Lower leg skin (tissue), 4 donors: Measurements from ENCODE around the gene EPHB3. TPM values are rescaled to one million over a fixed set of nuclear protein-coding genes. Genes with fewer than 3 reads are reported as not detected.

Source experiments
- DNase-seq, 2 donors: peaks; one replicate each; pipeline ENCODE4 v3.0.0-alpha.2; 2019; ENCODE audit warnings: low spot score in 2 of 2
- H3K4me3 ChIP-seq: fragments of 200-600 bp; sonication (generic); 2 replicates; pipeline ENCODE4 v1.5.1; 2017; ENCODE audit warnings: mild to moderate bottlenecking, low read depth; ENCODE audit not compliant: poor library complexity, severe bottlenecking
- CTCF ChIP-seq, 3 donors: fragments of 450-650 bp; IDR thresholded peaks; one replicate each; pipeline ENCODE4 v1.5.1; 2016; ENCODE audit warnings: antibody characterized with exemption in 3 of 3, mild to moderate bottlenecking in 3 of 3, moderate library complexity in 2 of 3
- POLR2A ChIP-seq, 2 donors: fragments of 450-650 bp; IDR thresholded peaks; one replicate each; pipeline ENCODE4 v1.6.1; 2016 to 2017; ENCODE audit warnings: antibody characterized with exemption in 2 of 2, mild to moderate bottlenecking in 1 of 2, moderate library complexity in 1 of 2
- whole genome bisulfite sequencing, 2 donors: methylation state at CpG; one replicate each; pipeline ENCODE4 v1.1.5; 2018; 5-methylcytosine and 5-hydroxymethylcytosine counted together
- intact Hi-C: fragments of 100-400 bp; cut with DNase I; formaldehyde crosslinking; loops from one replicate; pipeline ENCODE4 v1.15.0; 2023; ENCODE audit warnings: low total_unique reads
- total RNA-seq, 4 donors: library from RNA; depleted of rRNA; stranded (reverse); fragments of >200 nt; gene quantifications; one replicate each; pipeline ENCODE4 v1.1.0, GENCODE V29; 2016

EPHB3 gene
- total RNA-seq, 4 donors from 2014 or later: 99.4 to 120 (median 109) TPM

GRCh38 chr3:184603151-184604030 lies 41.8 kb downstream of the EPHB3 start:
- WGBS, 2 donors: 46 to 47% methylated on average over 18 to 20 of the region's 20 CpGs
- no peak for TF ChIP-seq CTCF (IDR thresholded peaks at IDR 0.05)
- TF ChIP-seq POLR2A (IDR thresholded peaks at IDR 0.05): no peak
- intact Hi-C loops: no loop called here
- no peak overlapping the region for H3K4me3 ChIP-seq
- no peak for DNase-seq

GRCh38 chr3:184604039-184604601 lies 42.5 kb downstream of the EPHB3 start:
- H3K4me3 ChIP-seq: peak overlapping the region; percentile 10
- 0% methylated on average over 21 to 27 of the region's 56 CpGs for WGBS, 2 donors
- DNase-seq: no peak
- TF ChIP-seq POLR2A (IDR thresholded peaks at IDR 0.05) (no peak), CTCF (IDR thresholded peaks at IDR 0.05) (no peak)
- intact Hi-C loops: no loop called here

GRCh38 chr3:184604615-184605290 lies 43.2 kb downstream of the EPHB3 start:
- no peak overlapping the region for H3K4me3 ChIP-seq
- TF ChIP-seq CTCF (IDR thresholded peaks at IDR 0.05): no peak
- TF ChIP-seq POLR2A (IDR thresholded peaks at IDR 0.05): no peak
- intact Hi-C loops: no loop called here
- no peak for DNase-seq
- WGBS, 2 donors: 50 to 54% methylated on average over 20 of the region's 20 CpGs

GRCh38 chr3:184608209-184608608 lies 46.6 kb downstream of the EPHB3 start:
- DNase-seq: no peak
- intact Hi-C loops: no loop called here
- no peak overlapping the region for H3K4me3 ChIP-seq
- TF ChIP-seq POLR2A (IDR thresholded peaks at IDR 0.05) (no peak), CTCF (IDR thresholded peaks at IDR 0.05) (no peak)

GRCh38 chr3:184609476-184610244 lies 48.1 kb downstream of the EPHB3 start:
- intact Hi-C loops: no loop called here
- DNase-seq: no peak
- WGBS, 2 donors: 82 to 84% methylated on average over 9 of the region's 9 CpGs
- H3K4me3 ChIP-seq: no peak overlapping the region
- no peak for TF ChIP-seq CTCF (IDR thresholded peaks at IDR 0.05)
